Pancreas (tissue), 10 donors: Measurements from ENCODE around the gene XRN2. TPM values are rescaled to one million over a fixed set of nuclear protein-coding genes. Genes with fewer than 3 reads are reported as not detected.

Experiments used
- ATAC-seq, 4 donors: fragments of 200-7000 bp; cut with Tn5 transposase; one replicate each; pipeline versions ENCODE4 v1.8.0 to v1.9.1; 2020; ENCODE audit warnings: mild to moderate bottlenecking in 4 of 4, moderate library complexity in 4 of 4
- DNase-seq, 6 donors: peaks; one replicate each; pipeline ENCODE4 v3.0.0-alpha.2; 2020
- FAIRE-seq: peaks from 2 replicates; lab custom pipeline; 2012; peaks lifted over from hg19 to GRCh38; lab: Jason Lieb, UNC
- H3K27ac ChIP-seq, 4 donors: fragments of 200-600 bp; sonication (generic); 1 replicate in 3 of 4; 2 replicates in 1 of 4; pipeline versions ENCODE4 v1.5.0 to v1.8.0; 2020
- H3K27me3 ChIP-seq, 4 donors: fragments of 200-600 bp; one replicate each; pipeline ENCODE4 v1.8.0; 2021
- H3K36me3 ChIP-seq, 3 donors: fragments of 200-600 bp; sonication (generic) in 1 of 3; one replicate each; pipeline versions ENCODE4 v1.5.0 to v1.8.0; 2020 to 2021
- H3K4me1 ChIP-seq, 3 donors: fragments of 200-600 bp; one replicate each; pipeline ENCODE4 v1.8.0; 2021
- H3K4me3 ChIP-seq, 4 donors: fragments of 200-600 bp; sonication (generic) in 2 of 4; one replicate each; pipeline versions ENCODE4 v1.5.0 to v1.8.0; 2020 to 2021
- H3K9me3 ChIP-seq, 4 donors: fragments of 200-600 bp; one replicate each; pipeline ENCODE4 v1.8.0; 2021
- CTCF ChIP-seq, 4 donors: fragments of 200-600 bp; sonication (generic) in 3 of 4; IDR thresholded peaks; one replicate each; pipeline versions ENCODE4 v1.5.0 to v1.8.0; 2021; ENCODE audit warnings: antibody characterized with exemption in 4 of 4
- WGBS, 2 donors: extraction: QIAGEN DNeasy Blood & Tissue Kit; methylation state at CpG; one replicate each; pipeline ENCODE4 v1.1.7; 2013; 5-methylcytosine and 5-hydroxymethylcytosine counted together
- intact Hi-C, 3 donors: fragments of 100-400 bp; cut with DNase I; formaldehyde crosslinking; loops; one replicate each; pipeline versions ENCODE4 v1.11.1 to v1.14.2; 2022
- polyA plus RNA-seq, 2 donors: library from polyadenylated mRNA; stranded (reverse); fragments of 200-250 nt; gene quantifications; one replicate each; pipeline ENCODE4 v1.2.3, GENCODE V29; 2013
- total RNA-seq, 6 donors: library from RNA; stranded (reverse); fragmentation: NEBNext Ultra II Directional in 4 of 6; extraction: Animal tissue kit (Norgen Biotek cat#: 25700) in 4 of 6; gene quantifications; one replicate each; pipeline versions ENCODE4 v1.2.1 to v1.2.4, GENCODE V29; 2021 to 2023
- donor health status: healthy with polysubstance abuse.
- donor health status: DM: no; HTN: no; CAD: no; lungs with moderate emphysema.
- donor health status: DM: no; HTN: no; CAD: no.
- donor health status: control.
- donor health status: control.
- donor health status: Bipolar disorder and iron deficiency.
- donor health status: DM: yes; HTN: yes; CAD: no.
- donor health status: DM: no; HTN: no; CAD: no.
- donor health status: DM: no; HTN: no; CAD: no.
- donor health status: DM: yes; HTN: yes; CAD: no.

XRN2 gene
- total and polyA plus RNA-seq, 8 donors = 10.0 to 33.6 (median 27.2) TPM

GRCh38 chr20:21352703-21353102 lies 49.6 kb downstream of the XRN2 start:
- Histone ChIP-seq H3K4me3 (no peak overlapping the region), H3K27me3 (no peaks in the 10 kb centered on the region), H3K36me3 (peaks cover 3 to 46% (median 9%) of the 10 kb centered on the region in 3 donors), H3K27ac (no peak overlapping the region), H3K9me3 (no peaks in the 10 kb centered on the region), H3K4me1 (no peaks in the 10 kb centered on the region)
- TF ChIP-seq CTCF (IDR thresholded peaks at IDR 0.05) = no peak
- ATAC-seq (no peak), FAIRE-seq (no peak), DNase-seq (no peak)
- intact Hi-C loops = no loop called here

GRCh38 chr20:21353236-21353635 lies 50.1 kb downstream of the XRN2 start:
- 98 to 100% methylated on average over 1 of the region's 1 CpG for WGBS, 2 donors
- no peak for DNase-seq
- intact Hi-C loops = no loop called here
- Histone ChIP-seq H3K9me3 (no peaks in the 10 kb centered on the region), H3K27ac (no peak overlapping the region), H3K4me1 (no peaks in the 10 kb centered on the region), H3K4me3 (no peak overlapping the region), H3K36me3 (peaks cover 3 to 43% (median 9%) of the 10 kb centered on the region in 3 donors), H3K27me3 (no peaks in the 10 kb centered on the region)
- ATAC-seq = no peak
- no peak for TF ChIP-seq CTCF (IDR thresholded peaks at IDR 0.05)
- FAIRE-seq = no peak

GRCh38 chr20:21355981-21356380 lies 52.9 kb downstream of the XRN2 start:
- H3K27me3 ChIP-seq = no peaks in the 10 kb centered on the region
- intact Hi-C loops = no loop called here
- H3K27ac ChIP-seq = no peak overlapping the region
- H3K4me1 ChIP-seq = no peaks in the 10 kb centered on the region
- TF ChIP-seq CTCF (IDR thresholded peaks at IDR 0.05) = no peak
- FAIRE-seq (no peak), DNase-seq (no peak), ATAC-seq (no peak)
- WGBS, 2 donors = 38 to 100% methylated on average over 1 of the region's 1 CpG
- H3K9me3 ChIP-seq = no peaks in the 10 kb centered on the region
- H3K4me3 ChIP-seq = no peak overlapping the region
- peaks cover 0 to 26% (median 4%) of the 10 kb centered on the region in 3 donors for H3K36me3 ChIP-seq

GRCh38 chr20:21356386-21356785 lies 53.3 kb downstream of the XRN2 start:
- DNase-seq (no peak), ATAC-seq (no peak), FAIRE-seq (no peak)
- Histone ChIP-seq H3K9me3 (no peaks in the 10 kb centered on the region), H3K27me3 (no peaks in the 10 kb centered on the region), H3K4me3 (no peak overlapping the region), H3K36me3 (peaks cover 0 to 26% (median 4%) of the 10 kb centered on the region in 3 donors), H3K27ac (no peak overlapping the region), H3K4me1 (no peaks in the 10 kb centered on the region)
- intact Hi-C loops = no loop called here
- no peak for TF ChIP-seq CTCF (IDR thresholded peaks at IDR 0.05)

- WGBS, 2 donors = 55 to 74% methylated on average over 1 of the region's 1 CpG
- Histone ChIP-seq H3K27me3 (no peaks in the 10 kb centered on the region), H3K9me3 (no peaks in the 10 kb centered on the region), H3K27ac (no peak overlapping the region), H3K36me3 (peaks cover 0 to 28% (median 4%) of the 10 kb centered on the region in 3 donors), H3K4me3 (no peak overlapping the region), H3K4me1 (no peaks in the 10 kb centered on the region)
- TF ChIP-seq CTCF (IDR thresholded peaks at IDR 0.05) = no peak
- DNase-seq = no peak
- FAIRE-seq = no peak
- peak in 1 of 4 donors; percentile 22 for ATAC-seq
- intact Hi-C loops = no loop called here
Measured at GRCh38 chr20:21357844-21358243, 54.7 kb downstream of the XRN2 start.
